PC-3 (cell line): ENCODE measurements around the gene ZBED6. TPM values are rescaled to one million over a fixed set of nuclear protein-coding genes. Genes with fewer than 3 reads are reported as not detected.

Experiments used
- ATAC-seq: fragments of 200-7000 bp; cut with Tn5 transposase; 2 replicates; pipeline ENCODE4 v1.9.1; 2020; ENCODE audit warnings: mild to moderate bottlenecking, moderate library complexity
- Bru-seq: library from RNA; stranded (reverse); fragments of 400-500 nt; gene quantifications from one replicate; lab custom pipeline; 2021; lab: Mats Ljungman, UMichigan
- BruChase-seq, 2 experiments: library from RNA; stranded (reverse); fragments of 400-500 nt; gene quantifications; one replicate each; lab custom pipeline; 2021; lab: Mats Ljungman, UMichigan
- BruUV-seq: library from RNA; stranded (reverse); fragments of 400-500 nt; replicated peaks from 2 replicates; lab custom pipeline; 2021; lab: Mats Ljungman, UMichigan
- CTCF ChIA-PET: fragments of 300-600 bp; sonication (Branson Sonifier 250); formaldehyde crosslinking; loops from one replicate; lab custom pipeline; 2022; ENCODE audit warnings: antibody characterized with exemption; lab: Charles Lee
- POLR2A ChIA-PET: fragments of 300-600 bp; sonication (Branson Sonifier 250); formaldehyde crosslinking; loops from one replicate; lab custom pipeline; 2022; ENCODE audit warnings: antibody characterized with exemption; ENCODE audit not compliant: unreplicated experiment; lab: Charles Lee
- DNase-seq: peaks from one replicate; pipeline ENCODE4 v3.0.0-alpha.2; 2015
- H2AFZ ChIP-seq: fragments of 300-600 bp; sonication (generic); 2 replicates; pipeline ENCODE4 v1.6.0; 2016; ENCODE audit warnings: antibody characterized with exemption, low read length
- H3F3A ChIP-seq: fragments of 300-600 bp; sonication (generic); one replicate; pipeline ENCODE4 v1.6.0; 2017; ENCODE audit warnings: antibody characterized with exemption, low read length, control low read depth, mild to moderate bottlenecking; ENCODE audit not compliant: unreplicated experiment
- H3K27ac ChIP-seq: fragments of 300-600 bp; sonication (generic); 2 replicates; pipeline ENCODE4 v1.5.1; 2016; ENCODE audit warnings: mild to moderate bottlenecking, low read length
- H3K27me3 ChIP-seq: fragments of 300-600 bp; sonication (generic); 2 replicates; pipeline ENCODE4 v1.6.1; 2016; ENCODE audit warnings: low read length, mixed read lengths
- H3K36me3 ChIP-seq: fragments of 300-600 bp; sonication (generic); 2 replicates; pipeline ENCODE4 v1.6.1; 2016; ENCODE audit warnings: low read depth, mixed run types, low read length, mixed read lengths
- H3K4me1 ChIP-seq: fragments of 300-600 bp; sonication (generic); 2 replicates; pipeline ENCODE4 v1.5.1; 2016; ENCODE audit warnings: low read length; ENCODE audit not compliant: insufficient read depth
- H3K4me2 ChIP-seq: fragments of 300-600 bp; sonication (generic); 2 replicates; pipeline ENCODE4 v1.6.0; 2016; ENCODE audit warnings: low read length
- H3K4me3 ChIP-seq: fragments of 300-600 bp; sonication (generic); 2 replicates; pipeline ENCODE4 v1.5.1; 2016; ENCODE audit warnings: mild to moderate bottlenecking, low read length, mixed read lengths
- H3K79me2 ChIP-seq: fragments of 300-600 bp; sonication (generic); 2 replicates; pipeline ENCODE4 v1.6.1; 2017; ENCODE audit warnings: low read length, mixed read lengths
- H3K9ac ChIP-seq: fragments of 300-600 bp; sonication (generic); 2 replicates; pipeline ENCODE4 v1.6.0; 2016; ENCODE audit warnings: mild to moderate bottlenecking, low read length
- H3K9me2 ChIP-seq: fragments of 300-600 bp; sonication (generic); replicated peaks from 2 replicates; pipeline ENCODE4 v1.6.1; 2016; ENCODE audit warnings: mixed run types, low read length, mixed read lengths
- H3K9me3 ChIP-seq: fragments of 300-600 bp; sonication (generic); 2 replicates; pipeline ENCODE4 v1.6.1; 2016; ENCODE audit warnings: low read length, mixed read lengths
- H4K20me1 ChIP-seq: fragments of 300-600 bp; sonication (generic); 2 replicates; pipeline ENCODE4 v1.6.1; 2016; ENCODE audit warnings: low read length, mixed read lengths
- CTCF ChIP-seq: fragments of 300-600 bp; sonication (generic); conservative IDR thresholded peaks from 2 replicates; pipeline ENCODE4 v1.5.1; 2017; ENCODE audit warnings: antibody characterized with exemption, low read depth, mild to moderate bottlenecking, low read length
- EZH2 ChIP-seq: fragments of 300-600 bp; sonication (generic); IDR thresholded peaks from one replicate; pipeline ENCODE4 v1.6.1; 2017; ENCODE audit warnings: antibody characterized with exemption, mild to moderate bottlenecking, low read length; ENCODE audit not compliant: unreplicated experiment
- EZH2phosphoT487 ChIP-seq: fragments of 300-600 bp; sonication (generic); IDR thresholded peaks from 2 replicates; pipeline ENCODE4 v1.6.1; 2018; ENCODE audit warnings: mild to moderate bottlenecking, antibody characterized with exemption, low read length, borderline replicate concordance
- intact Hi-C: fragments of 100-400 bp; cut with micrococcal nuclease; formaldehyde crosslinking; loops from 2 replicates; pipeline ENCODE4 v1.9.0; 2023
- long read RNA-seq: library from polyadenylated mRNA; unstranded; transcript quantifications from one replicate; pipeline ENCODE4 v2.0.0, GENCODE V29; 2021; ENCODE audit not compliant: unreplicated experiment
- total RNA-seq: library from RNA; depleted of rRNA; stranded (reverse); fragments of >200 nt; gene quantifications from 2 replicates; pipeline ENCODE4 v1.2.3, GENCODE V29; 2014; rRNA removed

The ZBED6 gene
- total RNA-seq: 12.9 and 13.1 TPM in 2 replicates
- Bru-seq, nascent RNA: percentile 94 among the genes with signal in this experiment
- BruChase-seq, experiment 1, labeled RNA remaining after a 6-hour chase: percentile 98 among the genes with signal in this experiment
- percentile 96 among the genes with signal in this experiment for BruChase-seq, experiment 2, labeled RNA remaining after a 2-hour chase
- long read RNA-seq, full-length matches to known transcripts: 2 of 17 reads
- long read RNA-seq, partial matches to known transcripts: 0 of 17 reads
- long read RNA-seq, other reads (novel, unspliced or antisense): 15 of 17 reads

GRCh38 chr1:203795441-203796235 is at the start of gene ZBED6, which contains the start of gene ZC3H11A:
Gene ZBED6, plus strand, starts transcription at chr1:203795623. Its CDS starts 1,900 bp downstream, at chr1:203797523.
Gene ZC3H11A, plus strand, starts transcription at chr1:203795623. Its CDS starts 21,448 bp downstream, at chr1:203817071.
- H3K4me1 ChIP-seq: peaks cover 25% of the 10 kb centered on the region
- peak within 1 kb of the TSS; percentile 92 for H3K4me2 ChIP-seq
- CTCF ChIA-PET: no interaction called here
- ATAC-seq (peak; percentile 96), DNase-seq (peak; percentile 99)
- peak within 1 kb of the TSS; percentile 89 for H3K4me3 ChIP-seq
- no TSS peak for BruUV-seq
- H3K9me2 ChIP-seq: no peaks in the 10 kb centered on the region
- peaks cover 56% of the 10 kb centered on the region for H3K79me2 ChIP-seq
- intact Hi-C loops: loop anchor here (5.0 to 10.0 kb wide), 3 partner anchors 171 to 262 kb away; partner anchors contain the start of gene ATP2B4
- H3K27me3 ChIP-seq: no peaks in the 10 kb centered on the region
- peak within 1 kb of the TSS; percentile 78 for H3K27ac ChIP-seq
- H3K9ac ChIP-seq: peak within 1 kb of the TSS; percentile 91
- peaks cover 41% of the 10 kb centered on the region for H4K20me1 ChIP-seq
- TF ChIP-seq CTCF: no peak
- no peak for TF ChIP-seq EZH2phosphoT487
- no peak for TF ChIP-seq EZH2
- H3K9me3 ChIP-seq: no peaks in the 10 kb centered on the region
- POLR2A ChIA-PET: no interaction called here
- H3F3A ChIP-seq: no peaks in the 10 kb centered on the region
- peaks cover 35% of the 10 kb centered on the region for H3K36me3 ChIP-seq
- H2AFZ ChIP-seq: peak within 1 kb of the TSS; percentile 95

- H3K36me3 ChIP-seq: no peaks in the 10 kb centered on the region
- intact Hi-C loops: no loop called here
- no TSS peak for BruUV-seq
- no peaks in the 10 kb centered on the region for H4K20me1 ChIP-seq
- no peaks in the 10 kb centered on the region for H3K9me3 ChIP-seq
- no peaks in the 10 kb centered on the region for H3K79me2 ChIP-seq
- no peak for TF ChIP-seq EZH2phosphoT487
- no peak for TF ChIP-seq CTCF
- TF ChIP-seq EZH2: no peak
- H3K4me2 ChIP-seq: no peak overlapping the region
- H3K4me1 ChIP-seq: no peaks in the 10 kb centered on the region
- H2AFZ ChIP-seq: no peak overlapping the region
- POLR2A ChIA-PET: no interaction called here
- H3K4me3 ChIP-seq: no peak overlapping the region
- H3F3A ChIP-seq: no peaks in the 10 kb centered on the region
- no peak overlapping the region for H3K9ac ChIP-seq
- no peaks in the 10 kb centered on the region for H3K9me2 ChIP-seq
- H3K27me3 ChIP-seq: no peaks in the 10 kb centered on the region
- H3K27ac ChIP-seq: no peak overlapping the region
- ATAC-seq (no peak), DNase-seq (no peak)
- CTCF ChIA-PET: no interaction called here
Measured at GRCh38 chr1:203746281-203746680, 49.1 kb upstream of the ZBED6 start.
